Activated T-cell treated with anti-CD3 and anti-CD28 coated beads, Interleukin-2, amount 50 U/mL, for 1 hour (primary cell): Measurements from ENCODE around the gene PLN.

Source experiments
- DNase-seq: peaks from one replicate; pipeline ENCODE4 v3.0.0-alpha.2; 2020

PLN gene

GRCh38 chr6:118542184-118542952, 5.7 kb upstream of the PLN start:
- no peak for DNase-seq

GRCh38 chr6:118544105-118544504, 4.0 kb upstream of the PLN start:
- no peak for DNase-seq

GRCh38 chr6:118546164-118546879, 1.8 kb upstream of the PLN start:
- no peak for DNase-seq

- DNase-seq: no peak
Observed at GRCh38 chr6:118546880-118547218, 1.2 kb upstream of the PLN start.

- DNase-seq: no peak
Observed at GRCh38 chr6:118548613-118549012, 517 bp downstream of the PLN start.

GRCh38 chr6:118551063-118552053, 3.3 kb downstream of the PLN start:
- DNase-seq: no peak

GRCh38 chr6:118553132-118553531, 5.0 kb downstream of the PLN start:
- DNase-seq: no peak

GRCh38 chr6:118554698-118555097, 6.6 kb downstream of the PLN start:
- DNase-seq: no peak

GRCh38 chr6:118558464-118559217, 10.5 kb downstream of the PLN start:
- DNase-seq: no peak

- no peak for DNase-seq
Observed at GRCh38 chr6:118559659-118560058, 11.6 kb downstream of the PLN start.

GRCh38 chr6:118562248-118562647, 14.2 kb downstream of the PLN start:
- no peak for DNase-seq

- DNase-seq: no peak
Observed at GRCh38 chr6:118562959-118563358, 14.9 kb downstream of the PLN start.

GRCh38 chr6:118565311-118565960, 17.3 kb downstream of the PLN start:
- no peak for DNase-seq

GRCh38 chr6:118567974-118568373, 19.9 kb downstream of the PLN start:
- no peak for DNase-seq

- no peak for DNase-seq
Observed at GRCh38 chr6:118569498-118569897, 21.4 kb downstream of the PLN start.

- DNase-seq: no peak
Observed at GRCh38 chr6:118571121-118571520, 23.0 kb downstream of the PLN start.

- DNase-seq: no peak
Observed at GRCh38 chr6:118574051-118574865, 26.2 kb downstream of the PLN start.

- no peak for DNase-seq
Observed at GRCh38 chr6:118577972-118578371, 29.9 kb downstream of the PLN start.

GRCh38 chr6:118578617-118579016, 30.5 kb downstream of the PLN start:
- no peak for DNase-seq

GRCh38 chr6:118579786-118580185, 31.7 kb downstream of the PLN start:
- no peak for DNase-seq
